Fibroblast of villous mesenchyme (primary cell): ENCODE results near the gene NCR3LG1. TPM values are rescaled to one million over a fixed set of nuclear protein-coding genes. Genes with fewer than 3 reads are reported as not detected.

Experiments
- DNase-seq: peaks from one replicate; pipeline ENCODE4 v3.0.0-alpha.2; 2010; ENCODE audit warnings: low read depth
- H3K4me3 ChIP-seq: 2 replicates; pipeline ENCODE4 v1.5.1; 2011; ENCODE audit warnings: low read depth, mild to moderate bottlenecking, low read length
- CTCF ChIP-seq: IDR thresholded peaks from 2 replicates; pipeline ENCODE4 v1.5.1; 2012; ENCODE audit warnings: low read depth, mild to moderate bottlenecking, low read length; ENCODE audit not compliant: insufficient read depth
- total RNA-seq: library from RNA; depleted of rRNA; stranded (reverse); fragments of >200 nt; gene quantifications from 2 replicates; pipeline ENCODE4 v1.2.3, GENCODE V29; 2012

The NCR3LG1 gene
- total RNA-seq, 1 donor, result 14.7 TPM

GRCh38 chr11:17391493-17392355, 40.1 kb downstream of the NCR3LG1 start:
- TF ChIP-seq CTCF, result no peak
- no peak for DNase-seq

GRCh38 chr11:17392872-17393271, 41.3 kb downstream of the NCR3LG1 start:
- no peak for DNase-seq
- no peak overlapping the region for H3K4me3 ChIP-seq
- no peak for TF ChIP-seq CTCF

More at GRCh38 chr11:17391493-17392355, 40.1 kb downstream of the NCR3LG1 start:
- H3K4me3 ChIP-seq, result no peak overlapping the region

- DNase-seq, result no peak
- no peak overlapping the region for H3K4me3 ChIP-seq
- TF ChIP-seq CTCF, result no peak
Measured at GRCh38 chr11:17393472-17393871, 41.9 kb downstream of the NCR3LG1 start.

- DNase-seq, result no peak
- H3K4me3 ChIP-seq, result no peak overlapping the region
- no peak for TF ChIP-seq CTCF
Measured at GRCh38 chr11:17394743-17395390, 43.3 kb downstream of the NCR3LG1 start.

- no peak overlapping the region for H3K4me3 ChIP-seq
- TF ChIP-seq CTCF, result no peak
- no peak for DNase-seq
Measured at GRCh38 chr11:17395554-17395961, 44.0 kb downstream of the NCR3LG1 start.

- no peak for DNase-seq
Measured at GRCh38 chr11:17395978-17396377, 44.4 kb downstream of the NCR3LG1 start.

More at GRCh38 chr11:17395978-17396377, 44.4 kb downstream of the NCR3LG1 start:
- no peak overlapping the region for H3K4me3 ChIP-seq
- TF ChIP-seq CTCF, result no peak
